ENCODE data around the gene HIP1. TPM values are rescaled to one million over a fixed set of nuclear protein-coding genes. Genes with fewer than 3 reads are reported as not detected.
"Not testable (repeated sequence)": the region's sequence is repeated elsewhere in the genome, so short reads cannot be mapped to it uniquely, and the experiment has no call there.

HIP1 gene
- polyA plus RNA-seq, 3 donors = 4.3 to 14.8 (median 5.3) TPM

GRCh38 chr7:75509033-75509432 is 229.7 kb downstream of the HIP1 start:
- no CpG with 5 or more reads among the region's 4 CpGs for WGBS (ENCODE audit: insufficient coverage)

GRCh38 chr7:75492020-75492419 is 246.7 kb downstream of the HIP1 start, which contains the start of gene SPDYE5:
TSS of gene SPDYE5 (plus strand) at chr7:75492320. CDS start at chr7:75494048, 1,728 bp downstream.
- H3K27ac Mint-ChIP-seq; H2AFZ ChIP-seq (ENCODE audit: insufficient read depth, low read depth, low read length, poor library complexity, severe bottlenecking); H3K27ac ChIP-seq (ENCODE audit: low read depth in 1 of 2, low read length in 2 of 2); H3K4me3 Mint-ChIP-seq; H3K9ac ChIP-seq (ENCODE audit: insufficient read depth, low read length, poor library complexity, severe bottlenecking); H3K27me3 ChIP-seq (ENCODE audit: control insufficient read depth in 2 of 2, insufficient read depth in 2 of 2, low read length in 2 of 2); H3K79me2 ChIP-seq (ENCODE audit: insufficient read depth, low read length); H3K4me1 ChIP-seq (ENCODE audit: control insufficient read depth in 1 of 2, insufficient read depth in 2 of 2, low read length in 2 of 2); DNase-seq; H3K4me3 ChIP-seq (replicated peaks in 1 of 3; ENCODE audit: low read depth in 2 of 3, low read length in 3 of 3); H4K20me1 ChIP-seq (ENCODE audit: insufficient read depth, low read length); H3K9me3 Mint-ChIP-seq; intact Hi-C loops (cut with micrococcal nuclease); H3K4me1 Mint-ChIP-seq; H3K4me2 ChIP-seq (replicated peaks; ENCODE audit: extremely low read depth, low read length, poor library complexity, severe bottlenecking); H3K36me3 ChIP-seq (replicated peaks in 1 of 2; ENCODE audit: control insufficient read depth in 1 of 2, insufficient read depth in 2 of 2, low read length in 2 of 2); H3K27me3 Mint-ChIP-seq (ENCODE audit: low read depth in 3 of 3); H3K9me3 ChIP-seq (replicated peaks in 1 of 2; ENCODE audit: control insufficient read depth in 1 of 2, insufficient read depth in 1 of 2, low read length in 2 of 2): not testable (repeated sequence)
- 80% methylated on average over 1 of the region's 6 CpGs for WGBS (ENCODE audit: insufficient coverage)
- H3K36me3 Mint-ChIP-seq = peaks cover 5 to 11% of the 10 kb centered on the region in 2 donors

More at GRCh38 chr7:75509033-75509432, 229.7 kb downstream of the HIP1 start:
- intact Hi-C loops (cut with micrococcal nuclease); H3K9ac ChIP-seq (ENCODE audit: insufficient read depth, low read length, poor library complexity, severe bottlenecking); H3K4me1 ChIP-seq (ENCODE audit: control insufficient read depth in 1 of 2, insufficient read depth in 2 of 2, low read length in 2 of 2); H3K4me3 ChIP-seq (replicated peaks in 1 of 3; ENCODE audit: low read depth in 2 of 3, low read length in 3 of 3); H3K27me3 Mint-ChIP-seq (ENCODE audit: low read depth in 3 of 3); H3K27me3 ChIP-seq (ENCODE audit: control insufficient read depth in 2 of 2, insufficient read depth in 2 of 2, low read length in 2 of 2); DNase-seq; H3K4me1 Mint-ChIP-seq; H3K4me3 Mint-ChIP-seq; H3K4me2 ChIP-seq (replicated peaks; ENCODE audit: extremely low read depth, low read length, poor library complexity, severe bottlenecking); H3K79me2 ChIP-seq (ENCODE audit: insufficient read depth, low read length); H3K9me3 ChIP-seq (replicated peaks in 1 of 2; ENCODE audit: control insufficient read depth in 1 of 2, insufficient read depth in 1 of 2, low read length in 2 of 2); H4K20me1 ChIP-seq (ENCODE audit: insufficient read depth, low read length); H2AFZ ChIP-seq (ENCODE audit: insufficient read depth, low read depth, low read length, poor library complexity, severe bottlenecking); H3K27ac ChIP-seq (ENCODE audit: low read depth in 1 of 2, low read length in 2 of 2); H3K27ac Mint-ChIP-seq; H3K9me3 Mint-ChIP-seq: not testable (repeated sequence)
- H3K36me3 Mint-ChIP-seq = peaks cover 16 to 35% of the 10 kb centered on the region in 2 donors
- H3K36me3 ChIP-seq (replicated peaks in 1 of 2; ENCODE audit: control insufficient read depth in 1 of 2, insufficient read depth in 2 of 2, low read length in 2 of 2) = peaks cover 5 to 10% of the 10 kb centered on the region in 2 donors

GRCh38 chr7:75485979-75486643 is 252.6 kb downstream of the HIP1 start, which contains the start of gene POM121C:
TSS of gene POM121C (minus strand) at chr7:75486299. CDS start at chr7:75441496, 44,803 bp downstream.
- H3K9me3 ChIP-seq (replicated peaks in 1 of 2; ENCODE audit: control insufficient read depth in 1 of 2, insufficient read depth in 1 of 2, low read length in 2 of 2); H4K20me1 ChIP-seq (ENCODE audit: insufficient read depth, low read length); H3K27me3 ChIP-seq (ENCODE audit: control insufficient read depth in 2 of 2, insufficient read depth in 2 of 2, low read length in 2 of 2); H3K4me1 ChIP-seq (ENCODE audit: control insufficient read depth in 1 of 2, insufficient read depth in 2 of 2, low read length in 2 of 2); intact Hi-C loops (cut with micrococcal nuclease); H3K27me3 Mint-ChIP-seq (ENCODE audit: low read depth in 3 of 3); H3K79me2 ChIP-seq (ENCODE audit: insufficient read depth, low read length); H3K9me3 Mint-ChIP-seq; H3K36me3 ChIP-seq (replicated peaks in 1 of 2; ENCODE audit: control insufficient read depth in 1 of 2, insufficient read depth in 2 of 2, low read length in 2 of 2): not testable (repeated sequence)
- Histone ChIP-seq H2AFZ (ENCODE audit: insufficient read depth, low read depth, low read length, poor library complexity, severe bottlenecking) (peak within 1 kb of the TSS; percentile 89), H3K27ac (ENCODE audit: low read depth in 1 of 2, low read length in 2 of 2) (peak within 1 kb of the TSS in 1 of 2 donors; percentile 53), H3K4me2 (replicated peaks; ENCODE audit: extremely low read depth, low read length, poor library complexity, severe bottlenecking) (peak within 1 kb of the TSS; percentile 65), H3K9ac (ENCODE audit: insufficient read depth, low read length, poor library complexity, severe bottlenecking) (peak within 1 kb of the TSS; percentile 75), H3K4me3 (replicated peaks in 1 of 3; ENCODE audit: low read depth in 2 of 3, low read length in 3 of 3) (peak within 1 kb of the TSS; percentile 45 to 91 (median 84))
- Mint-ChIP-seq H3K36me3 (peaks cover 10 to 13% of the 10 kb centered on the region in 2 donors), H3K4me1 (peaks cover 11% of the 10 kb centered on the region), H3K4me3 (peak within 1 kb of the TSS; percentile 91 to 97), H3K27ac (peak within 1 kb of the TSS; percentile 58 to 88 (median 82))
- WGBS (ENCODE audit: insufficient coverage) = under 1% methylated on average over 46 of the region's 49 CpGs
- peak; percentile 58 to 74 (median 70) for DNase-seq

GRCh38 chr7:75485355-75485978 is 253.3 kb downstream of the HIP1 start:
- peak overlapping the region; percentile 65 for H3K4me2 ChIP-seq (replicated peaks; ENCODE audit: extremely low read depth, low read length, poor library complexity, severe bottlenecking)
- 0% methylated on average over 13 of the region's 32 CpGs for WGBS (ENCODE audit: insufficient coverage)
- peaks cover 10 to 13% of the 10 kb centered on the region in 2 donors for H3K36me3 Mint-ChIP-seq
- H3K4me1 ChIP-seq (ENCODE audit: control insufficient read depth in 1 of 2, insufficient read depth in 2 of 2, low read length in 2 of 2); H3K27me3 ChIP-seq (ENCODE audit: control insufficient read depth in 2 of 2, insufficient read depth in 2 of 2, low read length in 2 of 2); intact Hi-C loops (cut with micrococcal nuclease); H3K79me2 ChIP-seq (ENCODE audit: insufficient read depth, low read length); DNase-seq; H3K27me3 Mint-ChIP-seq (ENCODE audit: low read depth in 3 of 3); H3K9me3 ChIP-seq (replicated peaks in 1 of 2; ENCODE audit: control insufficient read depth in 1 of 2, insufficient read depth in 1 of 2, low read length in 2 of 2); H4K20me1 ChIP-seq (ENCODE audit: insufficient read depth, low read length); H3K9me3 Mint-ChIP-seq; H3K36me3 ChIP-seq (replicated peaks in 1 of 2; ENCODE audit: control insufficient read depth in 1 of 2, insufficient read depth in 2 of 2, low read length in 2 of 2): not testable (repeated sequence)
- H3K27ac Mint-ChIP-seq = peak overlapping the region; percentile 58 to 88 (median 82)
- peaks cover 11% of the 10 kb centered on the region for H3K4me1 Mint-ChIP-seq
- peak overlapping the region in 1 of 2 donors; percentile 53 for H3K27ac ChIP-seq (ENCODE audit: low read depth in 1 of 2, low read length in 2 of 2)
- peak overlapping the region; percentile 75 for H3K9ac ChIP-seq (ENCODE audit: insufficient read depth, low read length, poor library complexity, severe bottlenecking)
- peak overlapping the region; percentile 91 to 97 for H3K4me3 Mint-ChIP-seq
- H2AFZ ChIP-seq (ENCODE audit: insufficient read depth, low read depth, low read length, poor library complexity, severe bottlenecking) = peak overlapping the region; percentile 89
- H3K4me3 ChIP-seq (replicated peaks in 1 of 3; ENCODE audit: low read depth in 2 of 3, low read length in 3 of 3) = peak overlapping the region; percentile 45 to 91 (median 84)
